NCI-H146 (cell line): ENCODE data around the gene EN1.

Experiments
- DNase-seq: peaks from one replicate; lab custom pipeline; 2025; lab: John Stamatoyannopoulos, UW

The EN1 gene

DNA sequence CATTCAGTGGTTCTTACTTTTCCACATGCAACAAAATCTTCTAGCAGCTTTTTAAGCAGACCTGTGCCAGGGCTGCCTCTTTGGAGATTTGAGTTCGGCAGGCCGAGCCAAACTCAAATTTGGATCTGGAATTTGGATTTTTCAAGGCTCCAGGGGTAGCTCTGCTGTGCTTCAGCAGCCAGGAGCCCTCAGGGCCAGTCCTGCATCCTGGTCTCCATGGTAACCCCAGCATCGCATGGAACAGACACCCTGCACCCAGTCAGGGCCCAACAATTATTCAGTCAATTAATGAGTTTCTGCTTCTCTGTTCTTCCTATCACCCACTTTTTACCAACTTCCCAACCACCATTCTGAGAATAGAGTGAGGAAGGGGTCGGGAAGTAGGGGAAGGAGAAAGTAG lies 30.0 kb downstream of the EN1 start:
- DNase-seq = no peak

GRCh38 chr2:118816669-118817068 lies 30.8 kb downstream of the EN1 start:
- DNase-seq = no peak

DNA sequence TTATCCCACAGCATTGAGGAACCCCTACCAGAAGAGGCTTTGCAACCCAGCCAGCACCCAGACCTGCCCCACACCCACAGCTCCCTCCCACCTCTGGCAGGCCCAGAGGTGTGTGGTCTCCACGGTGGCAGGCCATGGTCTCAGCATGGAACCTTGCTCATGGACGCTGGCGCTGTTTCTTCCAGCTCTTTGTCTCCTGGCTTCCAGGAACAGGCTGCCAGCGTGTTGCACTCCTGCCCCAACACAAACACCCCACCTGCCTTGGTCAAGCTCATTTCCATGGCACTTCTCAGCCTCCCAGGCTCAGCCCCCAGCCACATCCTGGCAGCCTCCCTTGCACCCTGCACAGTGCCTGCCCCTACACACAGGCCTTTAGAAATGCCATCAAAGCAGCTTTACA lies 31.7 kb downstream of the EN1 start:
- no peak for DNase-seq

- DNase-seq = no peak
Observed at GRCh38 chr2:118815314-118815713, 32.1 kb downstream of the EN1 start.

GRCh38 chr2:118814368-118814767 lies 33.1 kb downstream of the EN1 start:
- DNase-seq = no peak

- no peak for DNase-seq
Observed at GRCh38 chr2:118813601-118814339, 33.7 kb downstream of the EN1 start.

DNA sequence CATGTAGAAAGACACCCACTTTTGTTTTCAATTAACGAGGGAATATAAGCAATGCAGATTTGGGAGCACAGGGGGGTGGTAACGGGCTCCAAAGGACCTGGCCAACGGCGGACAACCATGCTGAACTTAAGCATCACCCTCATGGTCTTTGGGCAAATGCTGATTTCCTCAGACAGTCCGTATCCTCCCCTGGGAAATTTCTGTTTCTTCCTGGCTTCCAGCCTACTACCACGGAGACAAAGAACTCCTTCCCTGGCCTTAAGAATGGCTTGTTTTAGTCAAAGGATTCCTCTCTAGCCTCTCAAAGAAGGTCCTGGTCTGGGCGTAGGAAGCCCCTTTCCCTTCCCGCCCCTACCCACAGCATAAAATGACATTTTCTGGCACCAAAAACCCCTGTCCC lies 34.3 kb downstream of the EN1 start:
- no peak for DNase-seq

DNA sequence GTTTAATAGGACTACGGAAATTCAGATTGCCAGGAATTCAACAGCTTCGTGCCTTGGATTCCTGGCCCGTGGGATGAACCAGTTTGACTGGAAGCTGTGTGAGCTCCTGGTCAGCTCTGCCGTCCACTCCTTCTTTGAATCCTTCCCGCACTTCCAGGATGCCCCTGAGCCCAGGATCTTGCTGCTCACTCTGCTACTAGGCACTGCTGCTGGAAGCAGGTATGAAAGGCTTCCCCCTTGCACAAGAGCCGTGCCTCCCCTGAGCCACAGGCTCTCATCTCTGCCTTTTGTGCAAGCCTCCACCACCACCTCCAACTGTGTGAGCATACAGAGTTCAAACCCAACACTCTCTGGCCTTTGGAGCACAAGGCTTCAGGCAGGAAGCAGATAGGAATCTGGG lies 34.9 kb downstream of the EN1 start:
- DNase-seq = no peak

DNA sequence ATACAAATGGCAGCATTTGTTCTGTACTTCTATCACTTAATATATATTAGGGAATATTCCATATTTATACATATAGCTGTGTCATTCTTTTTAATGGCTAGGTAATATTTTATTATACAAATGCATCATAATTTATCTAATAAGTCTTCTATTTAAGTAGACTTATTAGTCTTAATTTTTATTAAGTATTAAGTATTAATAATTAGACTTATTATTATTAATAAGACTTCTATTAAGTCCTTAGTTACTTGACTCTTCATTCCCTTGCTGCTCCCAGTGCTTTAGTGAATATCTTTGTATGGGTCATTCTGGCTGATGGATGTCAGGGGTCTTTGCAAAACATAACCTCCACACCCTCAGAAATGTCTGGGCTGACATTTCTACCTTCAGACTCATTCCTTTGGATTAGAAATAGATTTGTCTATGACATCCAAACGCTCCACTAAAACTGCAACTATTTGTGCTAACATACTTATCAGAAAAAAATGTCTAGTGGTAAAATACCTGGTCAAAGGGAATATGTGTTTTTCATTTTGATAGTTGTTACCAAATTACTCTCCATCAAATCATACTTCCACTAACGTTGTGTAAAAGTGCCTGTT lies 35.8 kb downstream of the EN1 start:
- DNase-seq = no peak

DNA sequence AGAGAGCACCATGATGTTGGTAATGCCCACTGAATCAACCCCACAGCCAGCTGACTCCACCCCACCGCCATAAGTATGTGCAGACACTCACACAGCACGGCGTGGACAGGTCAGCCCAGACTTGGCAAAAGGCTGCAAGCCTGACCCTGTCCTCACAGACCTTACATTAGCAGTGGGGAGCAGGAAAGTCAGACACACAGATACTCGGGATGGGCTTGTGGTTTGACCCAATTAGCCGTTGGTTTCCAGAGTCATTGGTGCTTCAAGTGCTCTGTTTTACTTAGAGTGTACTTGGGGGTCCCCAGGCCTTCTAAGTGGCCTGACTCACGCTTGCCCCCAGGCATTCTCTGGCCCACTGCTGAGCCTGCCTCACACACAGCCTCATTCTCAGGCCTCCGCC lies 36.7 kb downstream of the EN1 start:
- no peak for DNase-seq

- no peak for DNase-seq
Observed at GRCh38 chr2:118808429-118808809, 39.0 kb downstream of the EN1 start.

GRCh38 chr2:118807668-118808428 lies 39.6 kb downstream of the EN1 start:
- DNase-seq = no peak

DNA sequence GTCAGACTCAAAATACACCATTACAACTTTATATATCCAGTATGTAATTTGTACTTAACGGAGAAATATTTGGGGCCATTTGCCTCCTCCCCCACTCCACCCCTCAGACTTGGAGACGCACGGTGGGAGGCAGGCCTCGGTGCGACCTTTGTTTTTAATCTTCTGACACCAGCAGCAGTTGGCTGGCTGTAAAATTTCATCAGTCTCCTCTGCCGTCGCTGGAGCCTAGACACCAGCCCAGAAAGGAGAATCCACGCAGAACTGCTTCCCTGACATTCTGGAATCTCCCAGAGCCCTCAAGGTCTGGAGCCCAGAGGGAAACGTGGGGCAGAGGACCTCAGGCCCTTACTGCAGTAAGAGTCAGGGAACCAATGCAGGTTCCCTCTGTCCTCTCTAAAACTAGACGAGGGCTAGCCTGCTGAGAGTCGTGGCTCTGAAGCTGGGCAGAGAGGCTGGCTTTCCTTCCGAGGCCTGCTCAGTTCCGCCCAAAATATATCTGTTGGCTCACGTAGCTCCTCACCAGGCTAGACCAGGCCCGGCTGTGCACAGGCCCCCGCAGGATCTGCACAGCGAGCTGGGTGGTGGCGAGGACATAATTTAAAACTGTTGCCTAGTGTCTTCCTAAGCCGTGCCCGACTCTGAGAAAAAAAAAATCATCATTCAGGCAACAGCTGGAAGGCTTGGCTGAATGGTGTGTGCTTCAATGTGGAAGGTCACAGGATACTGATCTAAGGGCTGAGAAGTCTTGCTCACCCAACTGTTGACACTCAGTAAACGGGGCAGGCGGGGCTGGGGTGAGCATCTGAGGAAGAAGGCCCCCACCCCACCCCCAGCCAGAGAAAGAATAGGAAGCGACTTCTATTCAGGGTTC lies 40.4 kb downstream of the EN1 start:
- DNase-seq = no peak

GRCh38 chr2:118805064-118805690 lies 42.3 kb downstream of the EN1 start:
- no peak for DNase-seq

DNA sequence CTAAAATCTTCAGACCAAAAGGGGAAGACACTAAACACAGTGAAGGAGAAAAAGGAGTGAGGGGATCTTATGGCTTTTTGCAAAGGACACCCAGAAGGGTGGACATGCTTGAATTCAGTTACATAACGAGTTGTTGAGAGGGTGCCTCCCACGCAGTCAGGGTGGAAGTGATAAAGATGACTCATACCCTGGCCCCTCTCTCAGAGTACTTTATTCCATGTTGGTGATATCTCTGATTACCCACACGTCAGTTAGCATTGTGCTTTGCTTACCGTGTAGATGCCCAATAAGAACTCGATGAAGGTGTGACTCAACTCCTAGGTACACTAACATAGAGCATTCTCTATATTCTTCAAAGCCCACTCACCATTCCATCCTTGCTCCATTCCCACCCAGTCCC lies 44.4 kb downstream of the EN1 start:
- DNase-seq = no peak

DNA sequence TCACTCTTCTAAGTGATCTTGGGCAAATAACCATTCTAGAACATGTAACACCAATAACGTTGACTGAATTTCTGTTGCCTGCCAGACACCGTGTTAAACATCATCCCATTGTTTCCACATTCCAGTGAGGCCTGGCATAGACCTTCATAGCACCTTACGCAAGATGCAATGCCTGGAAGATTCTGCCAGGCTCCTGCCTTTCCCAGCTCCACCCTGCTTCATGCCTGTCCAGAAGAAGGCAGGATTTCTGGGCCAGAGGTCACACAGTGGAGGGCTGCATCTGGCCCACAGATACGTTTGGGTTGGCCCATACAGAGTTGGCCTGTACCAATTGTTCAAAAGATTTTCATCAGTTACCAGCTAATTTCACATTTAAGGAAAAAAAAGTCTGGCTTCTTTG lies 46.3 kb downstream of the EN1 start:
- DNase-seq = no peak

DNA sequence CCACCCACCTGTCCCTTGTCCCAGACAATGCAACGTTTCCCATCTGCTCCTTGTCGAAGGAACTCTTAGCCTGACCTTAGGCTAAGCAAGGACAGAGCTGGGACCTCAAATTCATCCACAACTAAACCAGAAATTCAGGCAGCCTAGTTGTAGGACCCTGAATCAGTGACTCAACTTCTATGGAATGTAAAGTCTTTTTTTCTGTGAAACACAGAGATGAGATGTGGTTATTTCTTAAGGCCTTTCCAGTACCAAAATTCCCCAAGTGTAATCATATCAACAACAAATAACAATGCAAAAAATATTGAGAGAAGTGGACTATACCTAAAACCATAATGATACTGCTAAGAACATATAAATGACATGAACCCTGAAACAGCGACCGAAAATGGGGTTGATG lies 46.7 kb downstream of the EN1 start:
- no peak for DNase-seq

GRCh38 chr2:118794546-118794945 lies 52.9 kb downstream of the EN1 start:
- no peak for DNase-seq
